ENCODE data around the gene EPN3. TPM values are rescaled to one million over a fixed set of nuclear protein-coding genes. Genes with fewer than 3 reads are reported as not detected.

Gene EPN3
- total and polyA plus RNA-seq, 2 experiments from 2014 or later, result 2.3 to 7.7 TPM

GRCh38 chr17:50580646-50581045, 48.1 kb downstream of the EPN3 start:
- DNase-seq (ENCODE audit: low spot score), result no peak
- H3K36me3 Mint-ChIP-seq (ENCODE audit: low read depth), result no peaks in the 10 kb centered on the region
- H3K4me1 Mint-ChIP-seq, result peaks cover 22% of the 10 kb centered on the region
- Histone ChIP-seq H3K36me3 (ENCODE audit: insufficient read depth) (no peaks in the 10 kb centered on the region), H3K4me3 (no peak overlapping the region), H4K20me1 (replicated peaks; ENCODE audit: insufficient read depth) (no peaks in the 10 kb centered on the region), H2AFZ (no peak overlapping the region), H3K4me2 (no peak overlapping the region), H3K27me3 (ENCODE audit: insufficient read depth) (no peaks in the 10 kb centered on the region), H3F3A (replicated peaks; ENCODE audit: low read depth) (no peaks in the 10 kb centered on the region), H3K27ac (ENCODE audit: low read depth) (no peak overlapping the region), H3K9me2 (ENCODE audit: insufficient read depth) (no peaks in the 10 kb centered on the region), H3K79me2 (replicated peaks; ENCODE audit: insufficient read depth) (no peaks in the 10 kb centered on the region), H3K4me1 (ENCODE audit: insufficient read depth) (no peaks in the 10 kb centered on the region; the same call in 1 of the 2 replicates)
- H3K4me3 Mint-ChIP-seq, result no peak overlapping the region
- no peak for TF ChIP-seq POLR2AphosphoS5 (IDR thresholded peaks at IDR 0.05; ENCODE audit: low read depth)
- no peak for TF ChIP-seq ETS1 (IDR thresholded peaks at IDR 0.05)
- TF ChIP-seq JUNB (IDR thresholded peaks at IDR 0.05; ENCODE audit: unreplicated experiment), result no peak
- no peak for TF ChIP-seq CTCF (conservative IDR thresholded peaks at IDR 0.05; ENCODE audit: low read depth in 2 of 2)
- no peak for TF ChIP-seq EZH2 (IDR thresholded peaks at IDR 0.05; ENCODE audit: low read depth, unreplicated experiment)
- no peak for TF ChIP-seq ZNF462 (CRISPR knock-in tag; IDR thresholded peaks at IDR 0.05)
- no peak for TF ChIP-seq NANOG (IDR thresholded peaks at IDR 0.05; ENCODE audit: borderline replicate concordance)
- H3K9me3 Mint-ChIP-seq, result no peaks in the 10 kb centered on the region; the same call in 2 of the 3 replicates
- peaks cover 7% of the 10 kb centered on the region for H3K27me3 Mint-ChIP-seq (ENCODE audit: insufficient read depth, low read depth, poor library complexity)
- peak; percentile 9; the same call in 1 of the 3 replicates for ATAC-seq
- no peak overlapping the region for H3K27ac Mint-ChIP-seq
